DND-41 (cell line): Measurements from ENCODE around the gene WNT3.

Source experiments
- ATAC-seq: fragments of 200-7000 bp; cut with Tn5 transposase; 3 replicates; pipeline ENCODE4 v1.9.1; 2021; ENCODE audit warnings: low read depth; ENCODE audit not compliant: insufficient read depth
- DNase-seq: peaks from one replicate; pipeline ENCODE4 v3.0.0-alpha.2; 2020
- H2AFZ ChIP-seq: 2 replicates; pipeline ENCODE4 v1.6.0; 2012; ENCODE audit warnings: low read depth, low read length
- H3K27ac ChIP-seq: 2 replicates; pipeline ENCODE4 v1.5.1; 2012; ENCODE audit warnings: low read length, inconsistent platforms
- H3K27me3 ChIP-seq: fragments of 200-600 bp; sonication (generic); 2 replicates; pipeline ENCODE4 v1.6.0; 2012; ENCODE audit warnings: low read length, mild to moderate bottlenecking, inconsistent platforms; ENCODE audit not compliant: insufficient read depth, poor library complexity
- H3K36me3 ChIP-seq: 2 replicates; pipeline ENCODE4 v1.5.1; 2012; ENCODE audit warnings: low read length, inconsistent platforms; ENCODE audit not compliant: insufficient read depth
- H3K4me1 ChIP-seq: 2 replicates; pipeline ENCODE4 v1.5.1; 2012; ENCODE audit warnings: mild to moderate bottlenecking, low read length; ENCODE audit not compliant: insufficient read depth
- H3K4me2 ChIP-seq: 2 replicates; pipeline ENCODE4 v1.6.0; 2012; ENCODE audit warnings: mild to moderate bottlenecking, moderate library complexity, low read length, inconsistent platforms; ENCODE audit not compliant: insufficient read depth
- H3K4me3 ChIP-seq, 2 experiments: fragments of 200-600 bp in 1 of 2; shearing (Covaris generic) in 1 of 2; 2 replicates each; pipeline ENCODE4 v1.5.1; 2012 to 2016; ENCODE audit warnings: inconsistent platforms in 2 of 2, low read length in 2 of 2, mild to moderate bottlenecking in 2 of 2, low read depth in 1 of 2, moderate library complexity in 1 of 2
- H3K79me2 ChIP-seq: 2 replicates; pipeline ENCODE4 v1.6.0; 2012; ENCODE audit warnings: low read length, inconsistent platforms; ENCODE audit not compliant: insufficient read depth
- H3K9ac ChIP-seq: 2 replicates; pipeline ENCODE4 v1.6.0; 2012; ENCODE audit warnings: low read depth, mild to moderate bottlenecking, inconsistent platforms, low read length, moderate library complexity
- H3K9me3 ChIP-seq: 2 replicates; pipeline ENCODE4 v1.5.1; 2012; ENCODE audit warnings: low read length, moderate library complexity, mild to moderate bottlenecking, inconsistent platforms; ENCODE audit not compliant: insufficient read depth, severe bottlenecking
- H4K20me1 ChIP-seq: 2 replicates; pipeline ENCODE4 v1.6.0; 2012; ENCODE audit warnings: low read length; ENCODE audit not compliant: insufficient read depth
- EZH2 ChIP-seq: IDR thresholded peaks from 3 replicates; pipeline ENCODE4 v1.6.1; 2012; ENCODE audit warnings: borderline replicate concordance, low read depth, mild to moderate bottlenecking, moderate library complexity, low read length, inconsistent platforms; ENCODE audit not compliant: severe bottlenecking
- TF ChIP-seq, protein P1 (sequence below): IDR thresholded peaks from 2 replicates; pipeline ENCODE4 v1.5.1; 2012; ENCODE audit warnings: borderline replicate concordance, low read length, moderate library complexity, mild to moderate bottlenecking; ENCODE audit not compliant: poor library complexity, severe bottlenecking; ENCODE audit errors: extremely low read depth

Gene WNT3

DNA sequence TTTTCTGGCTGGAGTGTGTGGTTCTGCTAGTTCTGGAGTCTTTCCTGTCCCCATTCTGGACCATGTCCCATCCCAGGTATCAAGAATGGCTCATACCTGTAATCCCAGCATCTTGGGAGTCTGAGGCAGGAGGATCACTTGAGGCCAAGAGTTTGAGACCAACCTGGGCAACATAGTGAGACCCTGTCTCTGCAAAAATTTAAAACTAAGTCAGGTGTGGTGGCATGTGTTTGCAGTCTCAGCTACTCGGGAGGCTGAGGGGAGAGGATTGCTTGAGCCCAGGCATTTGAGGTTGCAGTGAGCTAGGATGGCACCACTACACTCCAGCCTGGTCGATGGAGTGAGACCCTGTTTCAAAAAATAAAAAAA lies 15.3 kb upstream of the WNT3 start:
- no peak for DNase-seq
- ATAC-seq, result no peak
- Histone ChIP-seq H3K36me3 (no peaks in the 10 kb centered on the region), H3K4me2 (no peak overlapping the region), H3K27ac (no peak overlapping the region), H3K4me1 (0 out of 2 replicates have a peak, but pooled peaks cover 6% of the 10 kb centered on the region), H3K27me3 (peaks cover 7% of the 10 kb centered on the region), H3K9me3 (no peaks in the 10 kb centered on the region), H2AFZ (no peak overlapping the region), H3K9ac (no peak overlapping the region), H3K79me2 (no peaks in the 10 kb centered on the region), H4K20me1 (no peaks in the 10 kb centered on the region), H3K4me3 (no peak overlapping the region)
- TF ChIP-seq, protein P1, sequence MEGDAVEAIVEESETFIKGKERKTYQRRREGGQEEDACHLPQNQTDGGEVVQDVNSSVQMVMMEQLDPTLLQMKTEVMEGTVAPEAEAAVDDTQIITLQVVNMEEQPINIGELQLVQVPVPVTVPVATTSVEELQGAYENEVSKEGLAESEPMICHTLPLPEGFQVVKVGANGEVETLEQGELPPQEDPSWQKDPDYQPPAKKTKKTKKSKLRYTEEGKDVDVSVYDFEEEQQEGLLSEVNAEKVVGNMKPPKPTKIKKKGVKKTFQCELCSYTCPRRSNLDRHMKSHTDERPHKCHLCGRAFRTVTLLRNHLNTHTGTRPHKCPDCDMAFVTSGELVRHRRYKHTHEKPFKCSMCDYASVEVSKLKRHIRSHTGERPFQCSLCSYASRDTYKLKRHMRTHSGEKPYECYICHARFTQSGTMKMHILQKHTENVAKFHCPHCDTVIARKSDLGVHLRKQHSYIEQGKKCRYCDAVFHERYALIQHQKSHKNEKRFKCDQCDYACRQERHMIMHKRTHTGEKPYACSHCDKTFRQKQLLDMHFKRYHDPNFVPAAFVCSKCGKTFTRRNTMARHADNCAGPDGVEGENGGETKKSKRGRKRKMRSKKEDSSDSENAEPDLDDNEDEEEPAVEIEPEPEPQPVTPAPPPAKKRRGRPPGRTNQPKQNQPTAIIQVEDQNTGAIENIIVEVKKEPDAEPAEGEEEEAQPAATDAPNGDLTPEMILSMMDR, result no peak

GRCh38 chr17:46832945-46833839 lies 14.7 kb upstream of the WNT3 start:
- Histone ChIP-seq H3K27me3 (peaks cover 7% of the 10 kb centered on the region), H3K36me3 (no peaks in the 10 kb centered on the region), H3K27ac (no peak overlapping the region), H4K20me1 (no peaks in the 10 kb centered on the region), H3K9ac (no peak overlapping the region), H3K79me2 (no peaks in the 10 kb centered on the region), H3K4me2 (no peak overlapping the region), H3K9me3 (no peaks in the 10 kb centered on the region), H3K4me3 (no peak overlapping the region), H2AFZ (no peak overlapping the region; the same call in 1 of the 2 replicates), H3K4me1 (0 out of 2 replicates have a peak, but pooled peaks cover 6% of the 10 kb centered on the region)
- ATAC-seq (no peak), DNase-seq (no peak)
- TF ChIP-seq, protein P1, result no peak
- no peak for TF ChIP-seq EZH2

DNA sequence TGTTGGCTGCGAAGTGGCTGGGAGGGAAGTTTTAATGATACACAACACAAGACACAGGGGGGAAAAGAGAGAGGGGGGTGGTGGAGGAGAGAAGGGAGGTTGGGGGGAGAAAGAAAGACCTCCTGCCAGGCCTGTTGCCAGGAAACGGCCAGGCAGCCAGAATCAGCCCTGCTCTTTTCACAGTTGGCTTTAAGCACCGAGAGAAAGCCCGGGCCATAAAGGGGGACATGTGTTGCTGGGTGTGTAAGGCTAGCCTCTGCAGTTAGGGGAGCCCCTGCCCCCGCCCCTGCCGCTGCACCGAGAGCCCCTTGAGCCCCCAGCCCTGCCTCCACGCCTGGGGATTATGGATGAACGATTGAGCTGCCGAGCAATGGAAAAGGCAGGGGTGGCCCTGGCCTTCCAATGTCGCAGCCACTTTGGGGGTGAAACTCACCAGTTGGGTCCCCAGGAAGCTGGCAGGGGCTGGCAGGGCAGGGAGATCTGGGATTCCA lies 13.9 kb upstream of the WNT3 start:
- no peak for DNase-seq
- H2AFZ ChIP-seq, result no peak overlapping the region
- no peaks in the 10 kb centered on the region for H4K20me1 ChIP-seq
- no peak overlapping the region for H3K27ac ChIP-seq
- H3K36me3 ChIP-seq, result no peaks in the 10 kb centered on the region
- TF ChIP-seq EZH2, result no peak
- H3K27me3 ChIP-seq, result peaks cover 7% of the 10 kb centered on the region
- no peak overlapping the region for H3K4me3 ChIP-seq
- no peak overlapping the region for H3K4me2 ChIP-seq
- no peak overlapping the region for H3K9ac ChIP-seq
- H3K4me1 ChIP-seq, result 0 out of 2 replicates have a peak, but pooled peaks cover 6% of the 10 kb centered on the region
- no peak for ATAC-seq
- no peaks in the 10 kb centered on the region for H3K9me3 ChIP-seq
- H3K79me2 ChIP-seq, result no peaks in the 10 kb centered on the region

DNA sequence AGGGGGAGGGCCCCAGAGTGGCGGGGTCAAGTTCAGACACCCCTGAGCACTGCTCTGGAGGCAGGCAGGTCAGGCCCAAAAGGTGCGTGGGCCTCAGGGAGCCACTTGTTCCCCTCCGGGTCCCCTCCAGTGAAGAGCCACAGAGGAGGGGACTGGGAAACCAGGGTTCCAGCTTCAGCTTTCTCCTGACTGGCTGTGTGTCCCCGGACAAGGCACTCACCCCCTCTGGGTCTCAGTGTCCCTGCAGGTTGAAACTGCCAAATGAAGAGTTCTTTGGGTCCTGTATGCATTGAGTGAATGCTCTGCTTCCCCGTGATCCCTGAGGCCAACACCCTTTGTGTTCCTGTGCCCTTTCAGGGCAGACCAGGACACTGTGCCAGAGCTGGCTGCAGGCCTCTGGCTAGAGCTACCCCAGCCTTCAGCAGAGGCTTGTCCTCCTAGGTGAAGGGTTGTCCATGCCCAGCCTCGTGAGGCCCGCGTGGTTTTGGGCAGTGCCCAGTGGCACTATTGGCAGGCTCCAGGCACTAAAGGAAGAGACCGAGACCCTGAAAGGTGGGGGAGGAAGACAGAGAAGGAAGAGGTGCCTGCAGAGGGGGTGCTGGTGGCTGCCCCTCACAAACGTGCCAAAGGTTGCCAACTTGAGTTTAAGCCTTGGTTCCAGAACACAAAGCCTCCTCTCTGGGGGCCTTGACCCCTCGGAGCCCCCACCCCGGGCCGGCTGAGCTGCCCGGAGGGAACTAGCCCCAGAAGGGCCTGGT lies 13.3 kb upstream of the WNT3 start:
- no peaks in the 10 kb centered on the region for H3K79me2 ChIP-seq
- H3K27ac ChIP-seq, result no peak overlapping the region
- TF ChIP-seq, protein P1, result no peak
- no peak for TF ChIP-seq EZH2
- no peak overlapping the region for H2AFZ ChIP-seq
- H3K9me3 ChIP-seq, result no peaks in the 10 kb centered on the region
- H3K9ac ChIP-seq, result no peak overlapping the region
- peaks cover 7% of the 10 kb centered on the region for H3K27me3 ChIP-seq
- H3K4me2 ChIP-seq, result no peak overlapping the region
- DNase-seq (no peak), ATAC-seq (no peak)
- no peaks in the 10 kb centered on the region for H4K20me1 ChIP-seq
- H3K4me1 ChIP-seq, result 0 out of 2 replicates have a peak, but pooled peaks cover 6% of the 10 kb centered on the region
- no peak overlapping the region for H3K4me3 ChIP-seq
- H3K36me3 ChIP-seq, result no peaks in the 10 kb centered on the region
